Measurements from ENCODE around the gene SLC1A2.
A peak's percentile ranks its signal among the peaks of the same experiment; 100 is the strongest.

The SLC1A2 gene

GRCh38 chr11:35262735-35263134 lies 156.6 kb downstream of the SLC1A2 start:
- DNase-seq = no peak

GRCh38 chr11:35262056-35262455 lies 157.3 kb downstream of the SLC1A2 start:
- no peak for DNase-seq

- DNase-seq = no peak
Measured at GRCh38 chr11:35261197-35261596, 158.2 kb downstream of the SLC1A2 start.

GRCh38 chr11:35260342-35260985 lies 158.9 kb downstream of the SLC1A2 start:
- no peak for DNase-seq

GRCh38 chr11:35259529-35259928 lies 159.8 kb downstream of the SLC1A2 start:
- DNase-seq = no peak

- DNase-seq = no peak
Measured at GRCh38 chr11:35257281-35257680, 162.1 kb downstream of the SLC1A2 start.

GRCh38 chr11:35256296-35256695 lies 163.1 kb downstream of the SLC1A2 start:
- no peak for DNase-seq

- no peak for DNase-seq
Measured at GRCh38 chr11:35255514-35255913, 163.8 kb downstream of the SLC1A2 start.

GRCh38 chr11:35253237-35253636 lies 166.1 kb downstream of the SLC1A2 start:
- no peak for DNase-seq

GRCh38 chr11:35250621-35251020 lies 168.7 kb downstream of the SLC1A2 start:
- DNase-seq = no peak

- DNase-seq = no peak
Measured at GRCh38 chr11:35250192-35250591, 169.2 kb downstream of the SLC1A2 start.

GRCh38 chr11:35248558-35249323 lies 170.6 kb downstream of the SLC1A2 start:
- DNase-seq = no peak

GRCh38 chr11:35247863-35248262 lies 171.5 kb downstream of the SLC1A2 start:
- DNase-seq = no peak

GRCh38 chr11:35247428-35247827 lies 171.9 kb downstream of the SLC1A2 start:
- peak; percentile 36 for DNase-seq

GRCh38 chr11:35246745-35247144 lies 172.6 kb downstream of the SLC1A2 start:
- no peak for DNase-seq

- DNase-seq = no peak
Measured at GRCh38 chr11:35245786-35246185, 173.6 kb downstream of the SLC1A2 start.

- DNase-seq = no peak
Measured at GRCh38 chr11:35245056-35245455, 174.3 kb downstream of the SLC1A2 start.

GRCh38 chr11:35243774-35244173 lies 175.6 kb downstream of the SLC1A2 start:
- no peak for DNase-seq

- DNase-seq = no peak
Measured at GRCh38 chr11:35242412-35243242, 176.7 kb downstream of the SLC1A2 start.

GRCh38 chr11:35241531-35241930 lies 177.8 kb downstream of the SLC1A2 start:
- DNase-seq = no peak

GRCh38 chr11:35241083-35241482 lies 178.3 kb downstream of the SLC1A2 start:
- DNase-seq = no peak

- no peak for DNase-seq
Measured at GRCh38 chr11:35239471-35240075, 179.8 kb downstream of the SLC1A2 start.

GRCh38 chr11:35238882-35239281 lies 180.5 kb downstream of the SLC1A2 start:
- DNase-seq = no peak

Data from activated CD4-positive, CD25-positive, alpha-beta regulatory T cell treated with anti-CD3 and anti-CD28 coated beads, Interleukin-2, amount 50 U/mL, for 72 hours (primary cell).